NCI-H2171 (cell line): Measurements from ENCODE around the gene PRR33.

Experiments
- DNase-seq: peaks from one replicate; lab custom pipeline; 2025; lab: John Stamatoyannopoulos, UW

The PRR33 gene

DNA sequence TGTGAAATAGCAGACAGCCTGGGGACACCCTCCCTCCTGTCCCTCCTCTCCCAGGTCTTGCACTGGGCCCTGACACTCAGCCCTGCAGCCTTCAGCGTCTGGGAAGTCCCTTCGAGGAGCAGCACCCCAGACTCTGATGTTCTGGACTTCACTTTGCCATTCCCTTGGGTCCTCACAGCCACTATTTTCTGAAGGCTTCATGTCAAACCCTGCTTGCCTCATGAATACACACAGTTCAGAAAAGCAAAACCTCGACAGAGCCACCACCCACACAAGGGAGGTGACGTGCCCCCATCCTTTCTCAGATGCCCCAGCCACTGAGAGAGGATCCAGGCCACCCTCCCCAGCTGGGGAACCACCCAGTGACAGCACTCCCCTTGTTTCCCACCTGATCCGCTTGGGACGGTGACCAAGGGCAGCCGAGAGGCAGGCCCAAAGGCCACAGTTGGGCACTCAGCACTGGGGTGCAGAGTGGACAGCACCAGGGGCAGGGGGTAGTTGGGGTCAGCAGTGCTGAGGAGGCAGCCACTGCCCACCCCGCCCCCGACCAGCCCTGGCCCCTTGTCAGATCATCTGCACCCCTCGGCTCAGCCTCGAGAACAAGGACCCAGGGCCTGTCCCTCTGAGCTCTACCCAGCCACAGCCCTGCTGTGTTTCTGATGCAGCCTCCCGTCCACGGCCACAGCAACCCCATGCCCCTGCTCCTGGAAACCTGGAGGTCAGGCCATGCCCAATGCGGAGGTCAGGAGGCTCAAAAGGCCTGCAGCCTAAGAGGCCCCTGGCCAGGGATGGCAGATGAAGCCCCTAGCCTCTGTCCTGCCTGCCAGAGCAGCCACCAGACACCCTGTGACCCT lies 24.7 kb upstream of the PRR33 start:
- DNase-seq = no peak

GRCh38 chr11:1915795-1916131 lies 24.1 kb upstream of the PRR33 start:
- no peak for DNase-seq

GRCh38 chr11:1913271-1914060 lies 21.8 kb upstream of the PRR33 start:
- no peak for DNase-seq

DNA sequence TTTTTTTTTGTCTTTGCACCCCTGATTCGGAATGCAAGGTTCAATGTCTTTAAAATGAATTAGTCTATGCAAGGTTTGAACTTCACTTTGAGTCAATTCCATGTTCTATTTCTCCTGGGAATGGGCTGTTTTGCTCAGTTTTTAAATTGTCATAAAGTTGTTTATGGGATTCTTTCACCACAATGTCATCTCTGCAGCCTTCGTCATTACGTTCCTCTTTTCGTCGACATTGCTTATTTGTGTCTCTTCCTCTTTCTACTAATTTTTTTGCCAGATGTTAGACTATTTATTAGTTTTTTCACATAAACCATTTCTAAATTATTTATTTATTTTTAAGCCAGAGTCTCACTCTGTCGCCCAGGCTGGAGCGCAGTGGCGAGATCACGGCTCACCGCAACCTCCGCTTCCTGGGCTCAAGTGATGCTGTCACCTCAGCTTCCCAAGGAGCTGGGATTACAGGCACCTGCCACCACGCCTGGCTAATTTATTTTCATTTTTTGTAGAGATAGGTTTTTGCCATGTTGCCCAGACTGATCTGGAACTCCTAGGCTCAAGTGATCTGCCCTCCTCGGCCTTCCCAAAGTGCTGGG lies 20.7 kb upstream of the PRR33 start:
- no peak for DNase-seq

DNA sequence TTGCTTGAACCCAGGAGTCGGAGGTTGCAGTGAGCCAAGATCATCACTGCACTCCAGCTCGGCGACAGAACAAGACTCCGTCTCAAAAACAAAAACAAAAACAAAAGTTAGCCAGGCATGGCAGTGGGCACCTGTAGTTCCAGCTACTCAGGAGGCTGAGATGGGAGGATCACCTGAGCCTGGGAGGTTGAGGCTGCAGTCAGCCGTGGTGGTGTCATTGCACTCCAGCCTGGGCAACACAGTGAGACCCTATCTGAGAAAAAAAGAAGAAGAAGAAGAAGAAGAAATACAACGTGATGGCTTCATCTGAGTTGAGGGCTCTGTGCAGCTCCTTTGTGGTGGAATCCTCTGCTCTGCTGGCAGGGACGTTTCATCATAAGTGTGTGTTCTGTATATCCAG lies 17.8 kb upstream of the PRR33 start:
- DNase-seq = no peak

GRCh38 chr11:1908618-1909017 lies 16.9 kb upstream of the PRR33 start:
- no peak for DNase-seq

GRCh38 chr11:1906611-1907423 lies 15.1 kb upstream of the PRR33 start:
- DNase-seq = no peak

- no peak for DNase-seq
Measured at GRCh38 chr11:1906181-1906580, 14.5 kb upstream of the PRR33 start.

DNA sequence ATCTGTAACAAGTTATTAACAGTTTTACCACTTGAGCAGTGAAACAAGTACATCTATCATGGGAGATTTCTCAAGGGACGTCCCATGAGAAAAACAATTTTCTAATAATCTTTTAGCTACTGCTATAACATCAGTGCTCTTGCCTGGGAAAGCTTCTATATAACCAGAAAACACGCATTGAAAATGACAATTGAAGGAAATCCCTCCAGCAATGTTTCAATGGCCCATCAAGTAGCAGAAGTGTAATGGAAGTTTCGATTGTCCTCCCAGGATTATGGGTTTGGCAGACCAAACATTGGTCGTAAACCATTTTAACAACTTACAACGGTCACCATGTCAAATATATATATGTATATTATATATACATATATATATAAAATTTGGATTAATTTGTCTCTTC lies 8.0 kb upstream of the PRR33 start:
- DNase-seq = no peak

DNA sequence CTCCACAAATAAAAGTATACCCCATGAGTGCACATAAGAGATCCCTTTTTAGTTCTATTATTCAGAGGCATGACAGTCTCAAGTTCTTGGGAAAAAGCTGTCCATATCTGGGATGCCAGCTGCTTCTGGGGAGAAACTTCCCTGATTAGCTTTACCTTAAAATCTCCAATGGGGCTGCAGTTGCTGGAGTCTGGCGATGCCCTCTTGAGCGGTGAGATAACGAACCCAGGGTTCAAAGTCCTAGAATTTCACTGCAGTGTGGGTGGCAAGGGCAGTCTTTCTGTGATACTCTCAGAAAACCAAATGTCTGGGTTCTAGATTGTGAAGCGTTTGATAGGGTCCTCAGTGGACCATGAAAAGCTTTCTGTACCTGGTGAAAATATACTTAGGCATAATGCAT lies 7.4 kb upstream of the PRR33 start:
- no peak for DNase-seq

- DNase-seq = no peak
Measured at GRCh38 chr11:1896923-1897322, 5.2 kb upstream of the PRR33 start.

GRCh38 chr11:1896468-1896867 lies 4.8 kb upstream of the PRR33 start:
- DNase-seq = no peak

- DNase-seq = no peak
Measured at GRCh38 chr11:1894759-1895158, 3.1 kb upstream of the PRR33 start.

DNA sequence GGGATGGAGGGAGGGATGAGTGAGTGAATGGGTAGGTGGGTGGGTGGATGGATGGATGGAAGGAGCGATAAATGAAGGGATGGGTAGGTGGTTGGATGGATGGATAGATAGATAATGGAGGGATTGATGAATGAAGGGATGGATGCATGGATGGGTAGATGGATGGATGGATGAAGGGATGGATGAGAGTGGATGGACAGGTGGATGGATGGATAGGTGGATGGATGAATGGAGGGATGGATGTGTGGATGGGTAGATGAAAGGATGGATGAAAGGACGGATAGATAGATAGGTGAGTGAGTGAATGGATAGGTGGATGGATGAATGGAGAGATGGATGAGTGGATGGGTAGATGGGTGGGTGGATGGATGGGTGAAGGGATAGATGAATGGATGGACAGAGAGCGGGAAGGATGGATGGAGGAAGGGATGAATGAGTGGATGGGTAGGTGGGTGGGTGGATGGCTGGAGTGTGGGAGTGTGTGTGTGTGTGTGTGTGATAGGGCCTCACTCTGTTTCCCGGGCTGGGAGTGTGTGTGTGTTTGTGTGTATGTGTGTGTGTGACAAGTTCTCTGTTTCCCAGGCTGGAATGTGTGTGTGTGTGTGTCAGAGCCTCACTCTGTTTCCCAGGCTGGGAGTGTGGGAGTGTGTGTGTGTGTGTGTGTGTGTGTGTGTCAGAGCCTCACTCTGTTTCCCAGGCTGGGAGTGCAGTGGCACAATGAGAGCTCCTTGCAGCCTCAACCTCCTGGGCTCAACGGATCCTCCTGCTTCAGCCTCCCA lies 2.1 kb upstream of the PRR33 start:
- no peak for DNase-seq

- DNase-seq = no peak
Measured at GRCh38 chr11:1892558-1892957, 863 bp upstream of the PRR33 start.

DNA sequence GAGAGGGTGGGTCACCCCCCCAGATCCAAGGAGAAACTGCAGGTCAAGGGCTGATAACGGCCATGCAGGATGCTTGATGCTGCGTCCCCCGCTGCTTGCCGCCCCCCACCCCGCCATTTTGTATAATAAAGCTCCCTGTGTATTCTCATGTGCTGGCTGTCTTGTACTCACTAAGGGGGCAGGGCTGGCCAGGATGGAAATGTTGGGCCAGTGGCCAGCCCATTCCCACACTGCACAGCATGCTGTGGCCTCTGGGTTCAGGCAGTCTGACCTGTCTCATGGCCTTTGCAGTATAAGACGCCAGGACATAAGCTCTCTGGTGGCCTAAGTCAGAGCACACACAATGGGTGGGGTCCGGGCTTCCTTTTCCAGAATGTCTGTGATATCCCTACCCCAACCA lies 421 bp upstream of the PRR33 start:
- DNase-seq = no peak

- no peak for DNase-seq
Measured at GRCh38 chr11:1890856-1891830, 552 bp downstream of the PRR33 start.

- DNase-seq = no peak
Measured at GRCh38 chr11:1889941-1890855, 1.5 kb downstream of the PRR33 start.
